GM23338 (cell line): Measurements from ENCODE around the gene FAM200C. TPM values are rescaled to one million over a fixed set of nuclear protein-coding genes. Genes with fewer than 3 reads are reported as not detected.

Experiments
- ATAC-seq: fragments of 200-7000 bp; cut with Tn5 transposase; 3 replicates; pipeline ENCODE4 v1.9.1; 2020
- DNase-seq: peaks from one replicate; pipeline ENCODE4 v3.0.0-alpha.2; 2015; ENCODE audit warnings: low spot score
- H2AFZ ChIP-seq: fragments of 200-600 bp; sonication (generic); 2 replicates; pipeline ENCODE4 v1.8.0; 2016; ENCODE audit warnings: antibody characterized with exemption, mild to moderate bottlenecking, moderate library complexity
- H3F3A ChIP-seq: fragments of 200-600 bp; sonication (generic); replicated peaks from 2 replicates; pipeline ENCODE4 v1.8.0; 2017; ENCODE audit warnings: antibody characterized with exemption, mixed run types, low read depth
- H3K27ac ChIP-seq: fragments of 200-600 bp; sonication (generic); 2 replicates; pipeline ENCODE4 v1.6.1; 2016; ENCODE audit warnings: low read depth
- H3K27me3 ChIP-seq: fragments of 200-600 bp; sonication (generic); 2 replicates; pipeline ENCODE4 v1.8.0; 2016; ENCODE audit warnings: mild to moderate bottlenecking, mixed run types, moderate library complexity; ENCODE audit not compliant: insufficient read depth
- H3K36me3 ChIP-seq: fragments of 200-600 bp; sonication (generic); 2 replicates; pipeline ENCODE4 v1.8.0; 2016; ENCODE audit warnings: mild to moderate bottlenecking; ENCODE audit not compliant: insufficient read depth
- H3K4me1 ChIP-seq: fragments of 200-600 bp; sonication (generic); 2 replicates; pipeline ENCODE4 v1.8.0; 2016; ENCODE audit warnings: mild to moderate bottlenecking, moderate library complexity; ENCODE audit not compliant: insufficient read depth
- H3K4me2 ChIP-seq: fragments of 200-600 bp; sonication (generic); 2 replicates; pipeline ENCODE4 v1.7.1; 2017; ENCODE audit warnings: mixed run types
- H3K4me3 ChIP-seq: fragments of 200-600 bp; sonication (generic); 2 replicates; pipeline ENCODE4 v1.6.1; 2016; ENCODE audit warnings: mixed run types
- H3K79me2 ChIP-seq: fragments of 200-600 bp; sonication (generic); replicated peaks from 2 replicates; pipeline ENCODE4 v1.8.0; 2017; ENCODE audit warnings: mild to moderate bottlenecking; ENCODE audit not compliant: insufficient read depth
- H3K9me2 ChIP-seq: fragments of 200-600 bp; sonication (generic); 2 replicates; pipeline ENCODE4 v1.8.0; 2017; ENCODE audit not compliant: insufficient read depth
- H4K20me1 ChIP-seq: fragments of 200-600 bp; sonication (generic); replicated peaks from 2 replicates; pipeline ENCODE4 v1.8.0; 2017; ENCODE audit warnings: mild to moderate bottlenecking; ENCODE audit not compliant: insufficient read depth
- H3K27ac Mint-ChIP-seq: 2 replicates; pipeline ENCODE4 v1.8.0; 2020; ENCODE audit warnings: inconsistent platforms, mild to moderate bottlenecking, moderate library complexity, mixed read lengths
- H3K27me3 Mint-ChIP-seq: 3 replicates; pipeline ENCODE4 v1.8.0; 2022; ENCODE audit warnings: low read depth, mild to moderate bottlenecking, moderate library complexity, mixed read lengths, inconsistent platforms; ENCODE audit not compliant: insufficient read depth, poor library complexity
- H3K36me3 Mint-ChIP-seq: 3 replicates; pipeline ENCODE4 v1.8.0; 2021; ENCODE audit warnings: low read depth, mild to moderate bottlenecking, inconsistent platforms, moderate library complexity, mixed read lengths
- H3K4me1 Mint-ChIP-seq: 3 replicates; pipeline ENCODE4 v1.8.0; 2020; ENCODE audit warnings: mild to moderate bottlenecking, inconsistent platforms, mixed read lengths
- H3K4me3 Mint-ChIP-seq: 3 replicates; pipeline ENCODE4 v1.8.0; 2021; ENCODE audit warnings: moderate library complexity, mild to moderate bottlenecking, inconsistent platforms, mixed read lengths
- H3K9me3 Mint-ChIP-seq: 3 replicates; pipeline ENCODE4 v1.8.0; 2020; ENCODE audit warnings: moderate library complexity, mild to moderate bottlenecking, inconsistent platforms, mixed read lengths
- CREB1 ChIP-seq: fragments of 250-450 bp; sonication (Bioruptor Pico); IDR thresholded peaks from 2 replicates; pipeline ENCODE4 v1.5.0; 2020; ENCODE audit warnings: low read depth, mild to moderate bottlenecking, moderate library complexity
- EZH2 ChIP-seq: fragments of 200-600 bp; sonication (generic); IDR thresholded peaks from one replicate; pipeline ENCODE4 v1.8.0; 2017; ENCODE audit warnings: antibody characterized with exemption, mild to moderate bottlenecking, low read depth; ENCODE audit not compliant: unreplicated experiment
- EZH2phosphoT487 ChIP-seq: fragments of 200-600 bp; sonication (generic); IDR thresholded peaks from one replicate; pipeline ENCODE4 v1.8.1; 2018; ENCODE audit warnings: antibody characterized with exemption; ENCODE audit not compliant: unreplicated experiment
- JUNB ChIP-seq: IDR thresholded peaks from one replicate; pipeline ENCODE4 v1.6.1; 2016; ENCODE audit warnings: antibody characterized with exemption; ENCODE audit not compliant: unreplicated experiment
- NANOG ChIP-seq: IDR thresholded peaks from 2 replicates; pipeline ENCODE4 v1.6.1; 2016; ENCODE audit warnings: antibody characterized with exemption, borderline replicate concordance
- POLR2AphosphoS5 ChIP-seq: IDR thresholded peaks from 2 replicates; pipeline ENCODE4 v1.6.1; 2016; ENCODE audit warnings: antibody characterized with exemption, low read depth
- STAT1 ChIP-seq: IDR thresholded peaks from one replicate; pipeline ENCODE4 v1.6.1; 2016; ENCODE audit warnings: antibody characterized with exemption; ENCODE audit not compliant: unreplicated experiment
- ZNF114 ChIP-seq: fragments of 250-450 bp; sonication (Bioruptor Pico); IDR thresholded peaks from 2 replicates; pipeline ENCODE4 v1.5.0; 2020; ENCODE audit warnings: mild to moderate bottlenecking, moderate library complexity
- ZNF331 ChIP-seq: fragments of 250-450 bp; sonication (Bioruptor Pico); IDR thresholded peaks from 2 replicates; pipeline ENCODE4 v1.5.0; 2020; ENCODE audit warnings: low read depth, mild to moderate bottlenecking, moderate library complexity
- polyA plus RNA-seq: library from polyadenylated mRNA; unstranded; fragments of >200 nt; fragmentation: Nextera tagmentation; extraction: Ambion mirVana; gene quantifications from 2 replicates; pipeline ENCODE4 v1.2.1, GENCODE V29; 2016
- total RNA-seq: library from RNA; depleted of rRNA; stranded (reverse); fragments of >200 nt; shearing (Covaris generic); gene quantifications from 2 replicates; pipeline ENCODE4 v1.2.3, GENCODE V29; 2014
- TF ChIP-seq, protein P1 (sequence below): fragments of 250-450 bp; sonication (Bioruptor Pico); IDR thresholded peaks from 2 replicates; pipeline ENCODE4 v1.5.0; 2020; ENCODE audit warnings: mild to moderate bottlenecking, moderate library complexity
- TF ChIP-seq, protein P2 (sequence below): IDR thresholded peaks from one replicate; pipeline ENCODE4 v1.6.1; 2018; ENCODE audit warnings: antibody characterized with exemption; ENCODE audit not compliant: unreplicated experiment
- TF ChIP-seq, protein P3 (sequence below), 2 experiments: fragments of 200-600 bp in 1 of 2; sonication (generic) in 1 of 2; conservative IDR thresholded peaks; 2 replicates each; pipeline versions ENCODE4 v1.5.1 to v1.6.1; 2016 to 2017; ENCODE audit warnings: antibody characterized with exemption in 2 of 2, low read depth in 2 of 2, mild to moderate bottlenecking in 2 of 2, moderate library complexity in 1 of 2
- TF ChIP-seq, protein P4 (sequence below): IDR thresholded peaks from 2 replicates; pipeline ENCODE4 v1.6.1; 2016; ENCODE audit warnings: antibody characterized with exemption

FAM200C gene
- total and polyA plus RNA-seq, 2 experiments from 2014 or later: 4.6 to 6.9 TPM

DNA sequence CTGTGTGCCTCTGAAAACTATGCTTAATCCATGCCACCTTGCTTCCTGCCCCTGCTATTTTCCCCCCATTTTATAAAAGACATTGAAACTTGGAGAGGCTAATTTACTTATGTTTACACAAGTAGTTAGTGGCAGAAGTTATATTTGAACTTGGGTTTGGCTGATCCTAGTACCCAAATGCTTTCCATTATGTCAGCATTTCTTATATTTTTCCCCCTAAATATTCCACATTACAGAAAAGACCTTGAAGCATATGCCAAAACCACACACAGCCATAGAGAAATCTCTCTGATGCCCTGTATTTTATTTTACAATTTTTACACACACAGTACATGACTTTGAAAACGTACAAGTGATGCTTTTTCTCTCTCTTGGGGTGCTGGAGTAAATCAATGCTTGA is 40.6 kb downstream of the FAM200C start (continued):
- TF ChIP-seq, protein P1, sequence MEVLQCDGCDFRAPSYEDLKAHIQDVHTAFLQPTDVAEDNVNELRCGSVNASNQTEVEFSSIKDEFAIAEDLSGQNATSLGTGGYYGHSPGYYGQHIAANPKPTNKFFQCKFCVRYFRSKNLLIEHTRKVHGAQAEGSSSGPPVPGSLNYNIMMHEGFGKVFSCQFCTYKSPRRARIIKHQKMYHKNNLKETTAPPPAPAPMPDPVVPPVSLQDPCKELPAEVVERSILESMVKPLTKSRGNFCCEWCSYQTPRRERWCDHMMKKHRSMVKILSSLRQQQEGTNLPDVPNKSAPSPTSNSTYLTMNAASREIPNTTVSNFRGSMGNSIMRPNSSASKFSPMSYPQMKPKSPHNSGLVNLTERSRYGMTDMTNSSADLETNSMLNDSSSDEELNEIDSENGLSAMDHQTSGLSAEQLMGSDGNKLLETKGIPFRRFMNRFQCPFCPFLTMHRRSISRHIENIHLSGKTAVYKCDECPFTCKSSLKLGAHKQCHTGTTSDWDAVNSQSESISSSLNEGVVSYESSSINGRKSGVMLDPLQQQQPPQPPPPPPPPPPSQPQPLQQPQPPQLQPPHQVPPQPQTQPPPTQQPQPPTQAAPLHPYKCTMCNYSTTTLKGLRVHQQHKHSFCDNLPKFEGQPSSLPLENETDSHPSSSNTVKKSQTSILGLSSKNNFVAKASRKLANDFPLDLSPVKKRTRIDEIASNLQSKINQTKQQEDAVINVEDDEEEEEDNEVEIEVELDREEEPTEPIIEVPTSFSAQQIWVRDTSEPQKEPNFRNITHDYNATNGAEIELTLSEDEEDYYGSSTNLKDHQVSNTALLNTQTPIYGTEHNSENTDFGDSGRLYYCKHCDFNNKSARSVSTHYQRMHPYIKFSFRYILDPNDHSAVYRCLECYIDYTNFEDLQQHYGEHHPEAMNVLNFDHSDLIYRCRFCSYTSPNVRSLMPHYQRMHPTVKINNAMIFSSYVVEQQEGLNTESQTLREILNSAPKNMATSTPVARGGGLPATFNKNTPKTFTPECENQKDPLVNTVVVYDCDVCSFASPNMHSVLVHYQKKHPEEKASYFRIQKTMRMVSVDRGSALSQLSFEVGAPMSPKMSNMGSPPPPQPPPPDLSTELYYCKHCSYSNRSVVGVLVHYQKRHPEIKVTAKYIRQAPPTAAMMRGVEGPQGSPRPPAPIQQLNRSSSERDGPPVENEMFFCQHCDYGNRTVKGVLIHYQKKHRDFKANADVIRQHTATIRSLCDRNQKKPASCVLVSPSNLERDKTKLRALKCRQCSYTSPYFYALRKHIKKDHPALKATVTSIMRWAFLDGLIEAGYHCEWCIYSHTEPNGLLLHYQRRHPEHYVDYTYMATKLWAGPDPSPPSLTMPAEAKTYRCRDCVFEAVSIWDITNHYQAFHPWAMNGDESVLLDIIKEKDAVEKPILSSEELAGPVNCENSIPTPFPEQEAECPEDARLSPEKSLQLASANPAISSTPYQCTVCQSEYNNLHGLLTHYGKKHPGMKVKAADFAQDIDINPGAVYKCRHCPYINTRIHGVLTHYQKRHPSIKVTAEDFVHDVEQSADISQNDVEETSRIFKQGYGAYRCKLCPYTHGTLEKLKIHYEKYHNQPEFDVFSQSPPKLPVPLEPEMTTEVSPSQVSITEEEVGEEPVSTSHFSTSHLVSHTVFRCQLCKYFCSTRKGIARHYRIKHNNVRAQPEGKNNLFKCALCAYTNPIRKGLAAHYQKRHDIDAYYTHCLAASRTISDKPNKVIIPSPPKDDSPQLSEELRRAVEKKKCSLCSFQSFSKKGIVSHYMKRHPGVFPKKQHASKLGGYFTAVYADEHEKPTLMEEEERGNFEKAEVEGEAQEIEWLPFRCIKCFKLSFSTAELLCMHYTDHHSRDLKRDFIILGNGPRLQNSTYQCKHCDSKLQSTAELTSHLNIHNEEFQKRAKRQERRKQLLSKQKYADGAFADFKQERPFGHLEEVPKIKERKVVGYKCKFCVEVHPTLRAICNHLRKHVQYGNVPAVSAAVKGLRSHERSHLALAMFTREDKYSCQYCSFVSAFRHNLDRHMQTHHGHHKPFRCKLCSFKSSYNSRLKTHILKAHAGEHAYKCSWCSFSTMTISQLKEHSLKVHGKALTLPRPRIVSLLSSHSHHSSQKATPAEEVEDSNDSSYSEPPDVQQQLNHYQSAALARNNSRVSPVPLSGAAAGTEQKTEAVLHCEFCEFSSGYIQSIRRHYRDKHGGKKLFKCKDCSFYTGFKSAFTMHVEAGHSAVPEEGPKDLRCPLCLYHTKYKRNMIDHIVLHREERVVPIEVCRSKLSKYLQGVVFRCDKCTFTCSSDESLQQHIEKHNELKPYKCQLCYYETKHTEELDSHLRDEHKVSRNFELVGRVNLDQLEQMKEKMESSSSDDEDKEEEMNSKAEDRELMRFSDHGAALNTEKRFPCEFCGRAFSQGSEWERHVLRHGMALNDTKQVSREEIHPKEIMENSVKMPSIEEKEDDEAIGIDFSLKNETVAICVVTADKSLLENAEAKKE: no peak

DNA sequence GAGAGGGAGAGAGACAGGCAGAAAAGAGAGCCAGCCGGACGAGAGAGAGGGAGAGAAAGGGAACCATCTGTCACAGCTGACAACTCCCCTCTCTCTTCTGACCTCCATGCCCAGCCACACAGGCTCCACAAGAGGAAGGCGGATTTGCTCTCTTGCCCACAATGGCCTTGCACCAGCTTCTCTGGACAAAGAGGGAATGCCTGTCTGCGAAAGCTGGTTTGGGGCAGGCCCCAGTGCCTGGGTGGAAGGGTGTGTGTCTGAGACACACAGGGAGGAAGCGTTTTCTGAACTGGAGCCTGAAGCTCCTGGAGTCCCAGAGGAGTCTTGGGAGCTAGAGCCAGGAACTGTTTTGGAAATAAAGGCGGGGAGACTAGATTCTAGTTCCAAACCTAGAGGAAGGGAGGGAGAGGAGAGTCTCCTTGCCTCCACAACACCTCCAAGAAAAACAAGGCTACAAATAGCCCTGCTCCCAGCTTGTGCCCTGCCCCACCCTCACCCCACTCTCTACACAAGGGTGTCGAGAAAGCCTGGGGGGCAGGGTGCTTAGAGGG is 41.9 kb downstream of the FAM200C start:
- no peak overlapping the region for H3K4me3 ChIP-seq
- no peak for TF ChIP-seq ZNF114 (CRISPR knock-in tag)
- TF ChIP-seq, protein P2, sequence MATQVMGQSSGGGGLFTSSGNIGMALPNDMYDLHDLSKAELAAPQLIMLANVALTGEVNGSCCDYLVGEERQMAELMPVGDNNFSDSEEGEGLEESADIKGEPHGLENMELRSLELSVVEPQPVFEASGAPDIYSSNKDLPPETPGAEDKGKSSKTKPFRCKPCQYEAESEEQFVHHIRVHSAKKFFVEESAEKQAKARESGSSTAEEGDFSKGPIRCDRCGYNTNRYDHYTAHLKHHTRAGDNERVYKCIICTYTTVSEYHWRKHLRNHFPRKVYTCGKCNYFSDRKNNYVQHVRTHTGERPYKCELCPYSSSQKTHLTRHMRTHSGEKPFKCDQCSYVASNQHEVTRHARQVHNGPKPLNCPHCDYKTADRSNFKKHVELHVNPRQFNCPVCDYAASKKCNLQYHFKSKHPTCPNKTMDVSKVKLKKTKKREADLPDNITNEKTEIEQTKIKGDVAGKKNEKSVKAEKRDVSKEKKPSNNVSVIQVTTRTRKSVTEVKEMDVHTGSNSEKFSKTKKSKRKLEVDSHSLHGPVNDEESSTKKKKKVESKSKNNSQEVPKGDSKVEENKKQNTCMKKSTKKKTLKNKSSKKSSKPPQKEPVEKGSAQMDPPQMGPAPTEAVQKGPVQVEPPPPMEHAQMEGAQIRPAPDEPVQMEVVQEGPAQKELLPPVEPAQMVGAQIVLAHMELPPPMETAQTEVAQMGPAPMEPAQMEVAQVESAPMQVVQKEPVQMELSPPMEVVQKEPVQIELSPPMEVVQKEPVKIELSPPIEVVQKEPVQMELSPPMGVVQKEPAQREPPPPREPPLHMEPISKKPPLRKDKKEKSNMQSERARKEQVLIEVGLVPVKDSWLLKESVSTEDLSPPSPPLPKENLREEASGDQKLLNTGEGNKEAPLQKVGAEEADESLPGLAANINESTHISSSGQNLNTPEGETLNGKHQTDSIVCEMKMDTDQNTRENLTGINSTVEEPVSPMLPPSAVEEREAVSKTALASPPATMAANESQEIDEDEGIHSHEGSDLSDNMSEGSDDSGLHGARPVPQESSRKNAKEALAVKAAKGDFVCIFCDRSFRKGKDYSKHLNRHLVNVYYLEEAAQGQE: no peak
- TF ChIP-seq STAT1: no peak
- TF ChIP-seq NANOG: no peak
- TF ChIP-seq, protein P3, sequence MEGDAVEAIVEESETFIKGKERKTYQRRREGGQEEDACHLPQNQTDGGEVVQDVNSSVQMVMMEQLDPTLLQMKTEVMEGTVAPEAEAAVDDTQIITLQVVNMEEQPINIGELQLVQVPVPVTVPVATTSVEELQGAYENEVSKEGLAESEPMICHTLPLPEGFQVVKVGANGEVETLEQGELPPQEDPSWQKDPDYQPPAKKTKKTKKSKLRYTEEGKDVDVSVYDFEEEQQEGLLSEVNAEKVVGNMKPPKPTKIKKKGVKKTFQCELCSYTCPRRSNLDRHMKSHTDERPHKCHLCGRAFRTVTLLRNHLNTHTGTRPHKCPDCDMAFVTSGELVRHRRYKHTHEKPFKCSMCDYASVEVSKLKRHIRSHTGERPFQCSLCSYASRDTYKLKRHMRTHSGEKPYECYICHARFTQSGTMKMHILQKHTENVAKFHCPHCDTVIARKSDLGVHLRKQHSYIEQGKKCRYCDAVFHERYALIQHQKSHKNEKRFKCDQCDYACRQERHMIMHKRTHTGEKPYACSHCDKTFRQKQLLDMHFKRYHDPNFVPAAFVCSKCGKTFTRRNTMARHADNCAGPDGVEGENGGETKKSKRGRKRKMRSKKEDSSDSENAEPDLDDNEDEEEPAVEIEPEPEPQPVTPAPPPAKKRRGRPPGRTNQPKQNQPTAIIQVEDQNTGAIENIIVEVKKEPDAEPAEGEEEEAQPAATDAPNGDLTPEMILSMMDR (conservative IDR thresholded peaks at IDR 0.05; ENCODE audit: low read depth in 2 of 2): no peak
- TF ChIP-seq EZH2phosphoT487: no peak
- TF ChIP-seq, protein P4, sequence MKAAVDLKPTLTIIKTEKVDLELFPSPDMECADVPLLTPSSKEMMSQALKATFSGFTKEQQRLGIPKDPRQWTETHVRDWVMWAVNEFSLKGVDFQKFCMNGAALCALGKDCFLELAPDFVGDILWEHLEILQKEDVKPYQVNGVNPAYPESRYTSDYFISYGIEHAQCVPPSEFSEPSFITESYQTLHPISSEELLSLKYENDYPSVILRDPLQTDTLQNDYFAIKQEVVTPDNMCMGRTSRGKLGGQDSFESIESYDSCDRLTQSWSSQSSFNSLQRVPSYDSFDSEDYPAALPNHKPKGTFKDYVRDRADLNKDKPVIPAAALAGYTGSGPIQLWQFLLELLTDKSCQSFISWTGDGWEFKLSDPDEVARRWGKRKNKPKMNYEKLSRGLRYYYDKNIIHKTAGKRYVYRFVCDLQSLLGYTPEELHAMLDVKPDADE: no peak
- TF ChIP-seq ZNF331 (CRISPR knock-in tag): no peak
- no peak for TF ChIP-seq POLR2AphosphoS5
- TF ChIP-seq EZH2: no peak
- TF ChIP-seq JUNB: no peak
- no peak for TF ChIP-seq CREB1 (CRISPR knock-in tag)

More for the DNA sequence above, 41.9 kb downstream of the FAM200C start:
- Histone ChIP-seq H3K27me3 (no peaks in the 10 kb centered on the region), H3K4me2 (no peak overlapping the region), H3K9me2 (no peaks in the 10 kb centered on the region), H3K79me2 (no peaks in the 10 kb centered on the region), H4K20me1 (no peaks in the 10 kb centered on the region), H3F3A (no peaks in the 10 kb centered on the region), H2AFZ (no peak overlapping the region), H3K27ac (no peak overlapping the region), H3K4me1 (peaks cover 4% of the 10 kb centered on the region; the same call in 1 of the 2 replicates), H3K36me3 (no peaks in the 10 kb centered on the region)
- Mint-ChIP-seq H3K27ac (no peak overlapping the region), H3K9me3 (no peaks in the 10 kb centered on the region), H3K4me3 (no peak overlapping the region), H3K36me3 (no peaks in the 10 kb centered on the region; the same call in 2 of the 3 replicates), H3K27me3 (peaks cover 6% of the 10 kb centered on the region), H3K4me1 (peaks cover 21% of the 10 kb centered on the region)
- ATAC-seq (no peak), DNase-seq (no peak)
